HL-60 (cell line): ENCODE measurements around the gene MAD1L1.

ENCODE experiments used
- CTCF ChIP-seq: IDR thresholded peaks from one replicate; pipeline ENCODE4 v1.5.1; 2011; ENCODE audit warnings: low read length, control low read depth, inconsistent platforms; ENCODE audit not compliant: insufficient read depth
- POLR2AphosphoS5 ChIP-seq: IDR thresholded peaks from 2 replicates; pipeline ENCODE4 v1.6.1; 2012; ENCODE audit warnings: low read depth

- TF ChIP-seq CTCF (no peak), POLR2AphosphoS5 (no peak)
Observed at GRCh38 chr7:1911571-1911970, 321.2 kb downstream of the MAD1L1 start.
